GM12875 (cell line): ENCODE results near the gene ATE1.

Experiments
- H3K4me3 ChIP-seq: one replicate; pipeline ENCODE4 v1.5.1; 2011; ENCODE audit warnings: low read depth, low read length, control low read depth
- CTCF ChIP-seq: IDR thresholded peaks from 2 replicates; pipeline ENCODE4 v1.5.1; 2011; ENCODE audit warnings: low read depth, mild to moderate bottlenecking, control low read depth, inconsistent platforms, low read length, moderate library complexity, borderline replicate concordance; ENCODE audit not compliant: insufficient read depth

ATE1 gene

DNA sequence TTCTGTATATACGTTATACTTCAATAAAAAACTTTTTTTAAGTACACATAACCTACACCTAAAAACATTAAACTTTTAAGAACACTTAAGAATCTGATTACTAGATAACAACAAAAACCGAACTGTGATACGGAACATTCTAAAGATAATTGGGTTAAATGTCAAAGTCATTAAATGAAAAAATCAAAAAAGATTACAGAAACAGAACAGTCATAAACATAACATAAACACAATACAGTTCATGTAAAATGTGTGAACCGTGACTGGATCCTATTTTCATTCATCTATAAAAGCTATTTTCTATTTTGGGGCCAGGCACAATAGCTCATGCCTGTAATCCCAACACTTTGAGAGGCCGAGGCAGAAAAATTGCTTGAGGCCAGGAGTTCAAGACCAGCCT lies 38.6 kb downstream of the ATE1 start:
- H3K4me3 ChIP-seq, result no peak overlapping the region
- no peak for TF ChIP-seq CTCF

GRCh38 chr10:121886997-121887622 lies 40.7 kb downstream of the ATE1 start:
- no peak overlapping the region for H3K4me3 ChIP-seq
- TF ChIP-seq CTCF, result peak; percentile 72

- TF ChIP-seq CTCF, result no peak
- H3K4me3 ChIP-seq, result no peak overlapping the region
Observed at GRCh38 chr10:121886181-121886580, 41.6 kb downstream of the ATE1 start.

DNA sequence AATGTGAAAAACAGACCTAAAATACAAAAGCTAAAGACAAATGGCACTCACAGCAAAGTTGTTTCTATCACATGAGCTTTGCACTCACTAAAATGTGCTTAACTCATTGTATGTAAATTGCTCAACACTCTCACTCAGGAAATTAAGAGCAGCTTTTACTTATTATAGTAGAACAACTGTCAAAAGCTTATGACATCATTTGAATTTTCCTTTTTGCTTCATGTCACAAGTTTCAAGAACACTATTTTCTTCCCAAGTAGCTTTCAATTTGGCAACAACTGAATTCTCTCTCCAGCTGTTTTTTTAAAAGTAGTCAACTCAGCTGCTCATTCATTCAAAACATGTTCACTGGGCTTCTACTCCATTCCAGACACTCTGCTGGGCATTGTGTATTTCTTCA lies 46.9 kb downstream of the ATE1 start:
- H3K4me3 ChIP-seq, result no peak overlapping the region
- no peak for TF ChIP-seq CTCF

- no peak for TF ChIP-seq CTCF
- H3K4me3 ChIP-seq, result no peak overlapping the region
Observed at GRCh38 chr10:121879476-121879875, 48.4 kb downstream of the ATE1 start.

DNA sequence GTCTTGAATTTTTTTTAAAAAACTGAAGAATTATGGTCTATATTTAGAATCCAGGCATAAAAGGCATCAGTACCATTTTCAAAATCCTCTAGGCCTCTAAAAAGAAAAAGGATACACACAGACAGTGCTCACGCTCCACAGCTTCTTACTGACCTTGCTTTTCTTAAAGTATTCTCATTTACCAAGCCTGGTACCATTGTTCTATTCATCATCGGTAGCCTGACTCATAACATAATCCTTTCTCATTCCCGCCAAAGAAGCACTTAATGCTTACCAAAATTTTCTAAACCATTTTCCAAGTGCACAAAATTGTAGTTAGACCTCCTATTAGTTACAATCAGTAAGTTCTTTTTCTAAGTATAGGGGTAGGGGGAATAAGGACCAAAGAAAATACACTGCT lies 54.6 kb downstream of the ATE1 start:
- no peak overlapping the region for H3K4me3 ChIP-seq
- TF ChIP-seq CTCF, result no peak

GRCh38 chr10:121870413-121870812 lies 57.4 kb downstream of the ATE1 start:
- TF ChIP-seq CTCF, result no peak
- H3K4me3 ChIP-seq, result no peak overlapping the region
